HK-2 (cell line): ENCODE measurements around the gene ZSWIM7.

Source experiments
- DNase-seq: peaks from one replicate; pipeline ENCODE4 v3.0.0-alpha.2; 2018; ENCODE audit not compliant: unreplicated experiment

Gene ZSWIM7

DNA sequence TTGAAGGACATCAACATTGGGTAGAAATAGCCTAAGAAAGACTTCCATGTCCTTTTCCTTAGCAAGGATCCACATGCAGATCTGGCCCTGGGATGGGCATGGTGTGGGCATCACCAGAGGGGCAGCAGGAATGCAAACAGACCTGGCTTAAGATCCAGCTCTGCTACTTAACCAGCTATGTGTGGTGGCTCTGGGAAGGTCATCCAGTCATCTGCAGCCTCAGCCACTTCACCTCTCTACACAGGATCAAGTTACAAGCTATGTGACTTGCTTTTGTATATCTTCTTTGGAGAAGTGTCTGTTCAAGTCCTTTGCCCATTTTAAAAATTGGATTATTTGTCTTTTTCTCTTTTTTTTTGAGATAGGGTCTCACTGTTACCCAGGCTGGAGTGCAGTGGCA lies 68.1 kb downstream of the ZSWIM7 start:
- DNase-seq: no peak

DNA sequence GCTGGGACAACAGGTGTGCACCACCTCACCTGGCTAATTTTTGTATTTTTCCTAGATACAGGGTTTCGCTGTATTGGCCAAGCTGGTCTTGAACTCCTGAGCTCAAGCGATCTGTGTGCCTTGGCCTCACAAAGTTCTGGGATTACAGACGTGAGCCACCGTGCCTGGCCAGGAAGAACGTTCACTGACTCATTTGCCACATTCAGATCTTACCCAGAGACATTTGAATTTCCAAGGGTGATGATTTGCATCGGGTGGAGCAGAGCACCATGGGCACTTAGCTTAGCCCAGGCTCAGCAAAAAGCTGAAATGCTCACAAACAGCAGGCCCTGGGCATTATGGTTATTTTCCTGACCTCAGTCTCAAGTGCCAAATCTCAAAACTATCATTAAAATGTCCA lies 69.1 kb downstream of the ZSWIM7 start:
- no peak for DNase-seq

GRCh38 chr17:15929941-15930340 lies 69.6 kb downstream of the ZSWIM7 start:
- DNase-seq: no peak

DNA sequence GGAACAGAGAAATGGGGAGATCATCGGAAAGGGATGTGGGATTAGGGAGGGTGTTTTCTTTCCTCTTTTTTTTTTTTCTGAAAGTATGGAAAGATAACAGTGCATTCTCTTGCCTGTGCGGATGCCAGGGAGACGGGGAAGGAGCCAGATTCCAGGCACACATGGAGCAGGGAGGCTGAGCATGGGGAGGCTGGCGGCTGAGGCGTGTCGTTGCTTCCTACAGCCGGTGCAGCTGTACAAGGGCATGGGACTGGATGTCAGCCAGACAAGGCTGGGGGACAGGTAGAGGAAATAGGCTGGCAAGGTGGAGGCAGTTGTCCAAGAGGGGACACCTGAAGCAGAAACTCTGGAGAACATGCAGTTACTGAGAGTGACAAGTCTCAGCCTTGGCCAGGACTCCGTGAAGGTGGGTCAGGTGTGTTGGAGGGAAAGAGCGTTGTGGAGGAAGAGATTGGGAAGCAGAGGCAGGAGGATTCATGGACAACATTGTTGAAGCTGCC lies 71.2 kb downstream of the ZSWIM7 start:
- no peak for DNase-seq
